Esophagus (tissue), 2 donors: ENCODE results near the gene NUMB. TPM values are rescaled to one million over a fixed set of nuclear protein-coding genes. Genes with fewer than 3 reads are reported as not detected.
A peak's percentile ranks its signal among the peaks of the same experiment; 100 is the strongest.

Source experiments
- H3K27ac ChIP-seq, 2 donors: one replicate each; pipeline ENCODE4 v1.5.1; 2013; ENCODE audit warnings: low read depth in 2 of 2, mild to moderate bottlenecking in 2 of 2, inconsistent platforms in 1 of 2, low read length in 1 of 2, moderate library complexity in 1 of 2
- H3K27me3 ChIP-seq, 2 donors: one replicate each; pipeline ENCODE4 v1.6.1; 2013; ENCODE audit warnings: low read length in 2 of 2, control low read depth in 1 of 2, mild to moderate bottlenecking in 1 of 2; ENCODE audit not compliant: insufficient read depth in 2 of 2, control insufficient read depth in 1 of 2
- H3K36me3 ChIP-seq, 2 donors: one replicate each; pipeline ENCODE4 v1.6.1; 2013; ENCODE audit warnings: low read length in 1 of 2; ENCODE audit not compliant: control insufficient read depth in 2 of 2, insufficient read depth in 2 of 2
- H3K4me1 ChIP-seq, 2 donors: one replicate each; pipeline ENCODE4 v1.6.1; 2013; ENCODE audit warnings: low read length in 1 of 2; ENCODE audit not compliant: control insufficient read depth in 2 of 2, insufficient read depth in 2 of 2
- H3K4me3 ChIP-seq, 2 donors: one replicate each; pipeline ENCODE4 v1.5.1; 2013; ENCODE audit warnings: low read length in 2 of 2, mild to moderate bottlenecking in 2 of 2, low read depth in 1 of 2, moderate library complexity in 1 of 2
- H3K9me3 ChIP-seq, 2 donors: one replicate each; pipeline ENCODE4 v1.6.1; 2013; ENCODE audit warnings: mild to moderate bottlenecking in 2 of 2, low read depth in 1 of 2, low read length in 1 of 2, moderate library complexity in 1 of 2; ENCODE audit not compliant: control insufficient read depth in 2 of 2, insufficient read depth in 1 of 2
- WGBS, 2 donors: extraction: QIAGEN DNeasy Blood & Tissue Kit; methylation state at CpG; one replicate each; pipeline ENCODE4 v1.1.7; 2013; 5-methylcytosine and 5-hydroxymethylcytosine counted together
- polyA plus RNA-seq, 2 donors: library from polyadenylated mRNA; stranded (reverse); fragments of 200-250 nt; gene quantifications; one replicate each; pipeline ENCODE4 v1.2.3, GENCODE V29; 2013
- donor health status: healthy with polysubstance abuse.
- donor health status: Bipolar disorder and iron deficiency.

NUMB gene
- polyA plus RNA-seq, 2 donors: 26.9 to 34.8 TPM

DNA sequence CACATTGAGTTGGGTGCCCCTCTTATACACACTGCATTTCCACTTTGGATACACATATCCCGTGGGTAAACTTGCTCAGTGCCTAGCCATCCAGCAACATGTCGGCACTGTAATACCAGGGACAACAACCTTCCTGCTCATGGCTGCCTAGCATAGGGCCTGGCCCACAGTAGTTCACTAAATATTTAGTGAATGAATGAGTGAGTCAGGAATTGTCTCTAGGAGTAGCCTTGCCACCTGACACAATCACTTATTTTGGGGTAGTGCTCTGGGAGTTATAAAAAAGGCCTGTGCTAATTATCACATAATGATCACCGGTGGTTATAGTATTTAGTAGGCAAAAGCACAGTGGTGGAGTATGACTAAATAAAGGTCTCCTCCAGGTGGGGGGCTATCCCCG, 8.5 kb upstream of the NUMB start:
- H3K36me3 ChIP-seq: no peaks in the 10 kb centered on the region
- no peaks in the 10 kb centered on the region for H3K4me1 ChIP-seq
- no peak overlapping the region for H3K27ac ChIP-seq
- no peak overlapping the region for H3K4me3 ChIP-seq
- 95 to 97% methylated on average over 4 of the region's 4 CpGs for WGBS, 2 donors
- H3K9me3 ChIP-seq: no peaks in the 10 kb centered on the region
- H3K27me3 ChIP-seq: no peaks in the 10 kb centered on the region

DNA sequence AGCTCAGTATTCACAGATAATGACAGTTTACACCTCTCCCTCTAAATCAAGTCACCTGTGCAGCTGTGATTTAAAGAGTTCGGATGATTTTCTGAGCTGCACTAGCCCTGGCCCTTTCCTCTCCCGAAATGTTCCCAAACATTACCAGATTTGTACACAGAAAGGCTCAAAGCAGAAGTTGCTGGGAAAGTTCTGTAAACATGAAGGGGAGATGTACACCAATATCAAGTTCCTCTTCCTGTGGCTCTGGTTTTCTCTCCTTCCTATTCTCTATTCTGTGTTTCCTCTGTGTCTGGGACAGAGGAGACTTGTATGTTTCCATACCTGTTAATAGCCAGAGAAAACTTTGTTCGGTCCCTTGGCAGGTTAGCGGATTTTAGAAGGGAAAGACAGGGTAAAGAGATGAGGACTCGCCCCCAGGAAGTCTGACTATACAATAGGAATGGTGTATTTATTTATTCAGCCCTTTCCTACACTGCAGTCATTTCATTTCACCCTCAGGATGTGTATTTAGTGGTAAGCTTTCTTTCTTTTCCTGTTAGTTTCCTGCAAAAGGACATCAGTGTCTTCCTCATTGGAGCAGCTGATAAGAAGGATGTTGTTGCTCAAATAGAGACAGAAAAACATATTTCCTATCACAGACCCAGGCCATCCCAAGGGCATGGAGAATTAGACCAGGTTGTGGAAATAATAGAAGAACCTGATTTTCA, 7.6 kb upstream of the NUMB start:
- peak overlapping the region; percentile 2 to 24 for H3K27ac ChIP-seq
- no peaks in the 10 kb centered on the region for H3K27me3 ChIP-seq
- H3K4me1 ChIP-seq: no peaks in the 10 kb centered on the region
- no peaks in the 10 kb centered on the region for H3K36me3 ChIP-seq
- H3K9me3 ChIP-seq: no peaks in the 10 kb centered on the region
- no peak overlapping the region for H3K4me3 ChIP-seq
- 53 to 64% methylated on average over 5 of the region's 5 CpGs for WGBS, 2 donors

DNA sequence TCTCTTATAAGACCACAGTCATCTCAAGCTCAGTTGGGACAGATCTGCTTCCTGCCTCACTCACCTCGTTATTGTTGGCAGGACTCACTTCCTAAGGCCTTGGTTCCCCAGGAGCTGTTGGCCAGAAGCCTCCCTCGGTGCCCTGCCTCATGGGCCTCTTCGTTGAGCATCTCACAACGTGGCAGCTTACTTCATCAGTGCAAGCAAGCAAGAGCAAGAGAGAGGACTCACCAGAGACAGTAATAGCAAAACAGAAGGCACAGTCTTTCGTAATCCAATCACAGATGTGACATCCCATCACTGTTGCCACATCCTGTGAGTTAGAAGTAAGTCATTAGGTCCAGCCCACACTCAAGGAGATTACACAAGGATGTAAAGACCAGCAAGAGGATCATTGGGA, 5.1 kb upstream of the NUMB start:
- H3K27ac ChIP-seq: peak overlapping the region in 1 of 2 donors; percentile 2
- no peaks in the 10 kb centered on the region for H3K9me3 ChIP-seq
- no peak overlapping the region for H3K4me3 ChIP-seq
- no peaks in the 10 kb centered on the region for H3K36me3 ChIP-seq
- no peaks in the 10 kb centered on the region for H3K27me3 ChIP-seq
- no peaks in the 10 kb centered on the region for H3K4me1 ChIP-seq
- 36 to 49% methylated on average over 5 of the region's 5 CpGs for WGBS, 2 donors

DNA sequence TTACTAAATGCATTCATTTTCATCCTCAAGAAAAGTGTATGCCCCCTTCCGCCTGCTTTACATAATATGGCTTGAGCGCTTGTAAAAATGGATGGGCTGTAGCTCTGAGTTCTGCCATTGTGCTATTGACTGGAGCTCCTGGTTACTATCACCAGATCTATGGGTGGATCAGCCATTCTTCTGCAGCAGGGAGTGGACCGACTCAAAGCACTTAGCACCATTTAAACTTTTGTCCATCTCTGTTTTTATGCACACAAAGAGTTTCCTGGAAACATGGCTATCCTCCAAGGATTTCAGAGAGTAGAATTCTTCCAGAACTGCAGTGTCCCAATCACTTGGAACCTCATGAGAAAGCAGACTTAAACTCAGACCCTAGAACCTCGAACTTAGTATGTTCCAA, 4.5 kb upstream of the NUMB start:
- no peaks in the 10 kb centered on the region for H3K36me3 ChIP-seq
- H3K27me3 ChIP-seq: no peaks in the 10 kb centered on the region
- WGBS, 2 donors: 45 to 57% methylated on average over 4 of the region's 4 CpGs
- no peak overlapping the region for H3K4me3 ChIP-seq
- no peaks in the 10 kb centered on the region for H3K4me1 ChIP-seq
- no peaks in the 10 kb centered on the region for H3K9me3 ChIP-seq
- peak overlapping the region; percentile 30 for H3K27ac ChIP-seq

DNA sequence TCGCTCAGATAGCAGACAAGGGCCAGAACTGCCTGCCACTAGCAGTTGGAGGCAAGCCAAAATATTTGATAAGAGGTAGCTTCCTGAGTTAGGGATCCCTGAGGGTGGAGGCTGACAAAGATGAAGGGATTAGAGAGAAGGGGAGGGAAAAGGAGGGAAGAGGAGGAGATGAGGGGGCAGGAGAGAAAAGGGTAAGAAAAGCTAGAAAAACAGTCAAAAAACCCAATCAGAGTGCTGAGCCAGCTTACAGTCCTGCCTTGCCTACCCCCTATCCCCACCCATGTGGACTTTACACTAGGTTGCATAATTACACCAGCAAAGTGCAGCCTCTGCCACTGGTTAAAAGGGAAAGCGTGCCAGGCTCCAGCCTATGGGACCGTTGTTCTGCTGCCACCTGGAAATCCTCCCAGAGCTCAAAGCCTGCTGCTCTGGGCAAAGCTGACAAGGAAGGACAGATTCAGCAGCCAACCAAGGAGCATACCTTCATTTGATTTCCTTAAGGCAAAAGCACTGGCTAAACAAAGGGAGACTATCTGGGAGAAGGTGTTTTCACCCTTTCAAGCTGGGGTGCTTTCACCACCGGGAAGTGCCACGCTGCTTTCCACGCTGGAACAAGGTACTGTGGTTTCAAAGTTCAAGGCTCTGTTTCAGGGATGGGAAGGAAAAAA, 3.8 kb upstream of the NUMB start:
- H3K4me1 ChIP-seq: no peaks in the 10 kb centered on the region
- 25 to 37% methylated on average over 6 of the region's 6 CpGs for WGBS, 2 donors
- H3K27me3 ChIP-seq: no peaks in the 10 kb centered on the region
- no peaks in the 10 kb centered on the region for H3K9me3 ChIP-seq
- peak overlapping the region; percentile 11 to 54 for H3K27ac ChIP-seq
- H3K36me3 ChIP-seq: no peaks in the 10 kb centered on the region
- peak overlapping the region in 1 of 2 donors; percentile 2 for H3K4me3 ChIP-seq

DNA sequence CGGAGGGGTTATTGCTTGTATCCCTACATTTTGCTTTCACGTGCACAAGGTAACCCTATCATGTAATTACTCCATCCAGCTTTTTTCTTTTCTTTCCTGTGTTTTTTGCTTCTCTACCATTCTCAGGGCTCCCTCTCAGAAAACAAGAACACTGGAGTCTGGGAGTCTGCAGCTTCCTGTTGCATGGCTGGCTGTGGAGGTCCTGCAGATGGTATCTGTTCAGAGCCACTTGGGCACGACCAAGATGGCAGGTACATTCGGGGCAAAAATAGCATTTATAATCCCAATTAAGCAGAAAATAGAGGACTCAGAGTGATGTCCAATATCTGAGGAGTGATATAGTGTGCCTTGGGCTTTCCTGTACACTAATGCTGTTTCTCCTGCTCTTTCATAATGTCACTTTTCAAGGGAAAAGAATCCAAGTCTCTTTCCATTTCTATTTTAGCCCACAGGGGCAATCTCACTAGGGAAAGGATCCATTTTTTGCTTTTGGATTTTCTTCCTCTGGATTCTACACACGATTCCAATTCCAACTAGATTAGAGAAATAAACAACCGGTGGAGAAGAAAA, 3.2 kb upstream of the NUMB start:
- Histone ChIP-seq H3K4me1 (no peaks in the 10 kb centered on the region), H3K27ac (peak overlapping the region; percentile 11 to 54), H3K9me3 (no peaks in the 10 kb centered on the region), H3K4me3 (no peak overlapping the region), H3K36me3 (no peaks in the 10 kb centered on the region), H3K27me3 (no peaks in the 10 kb centered on the region)
- 26 to 40% methylated on average over 6 of the region's 6 CpGs for WGBS, 2 donors

DNA sequence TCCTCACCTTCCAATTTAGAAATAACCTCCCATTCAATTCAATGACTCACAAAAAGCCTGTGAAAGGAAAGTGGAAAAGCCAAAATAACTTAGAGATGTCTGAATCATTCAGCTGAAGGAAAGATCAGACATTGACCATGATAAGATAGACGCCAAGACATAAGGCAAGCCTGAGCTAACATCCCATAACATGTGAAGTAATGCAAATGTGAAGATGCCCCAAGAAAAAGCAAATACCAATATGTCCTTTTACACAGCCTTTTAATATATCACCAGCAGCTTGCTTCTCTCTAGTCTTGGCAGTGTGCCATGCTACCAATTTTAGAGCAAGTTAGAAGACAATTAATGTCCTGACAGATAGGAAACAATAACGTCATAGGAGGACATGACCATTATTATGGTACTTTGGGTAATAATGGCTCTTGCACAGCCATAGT, 2.4 kb upstream of the NUMB start:
- WGBS, 2 donors: 28 to 37% methylated on average over 2 of the region's 2 CpGs
- Histone ChIP-seq H3K27ac (no peak overlapping the region), H3K9me3 (no peaks in the 10 kb centered on the region), H3K27me3 (no peaks in the 10 kb centered on the region), H3K4me3 (no peak overlapping the region), H3K36me3 (no peaks in the 10 kb centered on the region), H3K4me1 (no peaks in the 10 kb centered on the region)

DNA sequence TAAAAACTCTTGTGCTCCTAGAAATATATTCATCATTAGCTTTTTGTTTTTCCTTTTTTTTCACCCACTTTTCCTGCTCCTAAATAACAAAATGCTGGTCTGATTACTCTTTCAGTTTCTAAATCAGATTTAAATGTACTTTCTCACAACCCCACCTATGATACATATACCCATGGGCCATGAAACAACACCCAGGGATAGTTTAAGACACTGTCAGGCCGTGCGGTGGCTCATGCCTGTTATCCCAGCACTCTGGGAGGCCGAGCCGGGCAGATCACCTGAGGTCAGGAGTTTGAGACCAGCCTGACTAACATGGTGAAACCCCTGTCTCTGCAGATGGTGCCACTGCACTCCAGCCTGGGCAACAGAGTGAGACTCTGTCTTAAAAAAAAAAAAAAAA, 1.6 kb upstream of the NUMB start:
- peak overlapping the region in 1 of 2 donors; percentile 42 for H3K27ac ChIP-seq
- no peaks in the 10 kb centered on the region for H3K4me1 ChIP-seq
- no peak overlapping the region for H3K4me3 ChIP-seq
- no peaks in the 10 kb centered on the region for H3K9me3 ChIP-seq
- 81 to 82% methylated on average over 4 of the region's 4 CpGs for WGBS, 2 donors
- H3K27me3 ChIP-seq: no peaks in the 10 kb centered on the region
- H3K36me3 ChIP-seq: no peaks in the 10 kb centered on the region

DNA sequence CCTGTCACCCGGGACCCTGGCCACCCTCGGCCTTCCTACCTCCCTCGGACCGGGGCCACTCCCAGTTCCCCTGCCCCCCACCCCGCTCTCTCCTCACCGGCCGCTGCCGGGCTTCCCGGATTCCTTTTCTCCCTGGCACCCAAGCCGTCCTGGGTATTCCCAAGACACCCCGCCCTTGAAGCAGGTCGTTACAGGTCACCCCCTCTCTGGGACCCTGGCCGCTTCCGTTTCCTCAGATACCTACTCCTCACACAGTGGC, 493 bp downstream of the NUMB start:
- no peaks in the 10 kb centered on the region for H3K9me3 ChIP-seq
- no peaks in the 10 kb centered on the region for H3K36me3 ChIP-seq
- WGBS, 2 donors: 0 to 1% methylated on average over 14 of the region's 14 CpGs
- peak overlapping the region; percentile 89 to 96 for H3K4me3 ChIP-seq
- no peaks in the 10 kb centered on the region for H3K27me3 ChIP-seq
- H3K4me1 ChIP-seq: no peaks in the 10 kb centered on the region
- H3K27ac ChIP-seq: peak overlapping the region; percentile 92 to 95
